GM18519 (cell line): ENCODE measurements around the gene MEGF11.

Source experiments
- ATAC-seq: cut with Tn5 transposase; IDR thresholded peaks from one replicate; pipeline ENCODE4 v1.9.1; 2021; ENCODE audit warnings: mild to moderate bottlenecking, moderate library complexity; ENCODE audit not compliant: unreplicated experiment, low FRiP score

Gene MEGF11

GRCh38 chr15:65963911-65964482, 289.6 kb downstream of the MEGF11 start:
- no peak for ATAC-seq

- no peak for ATAC-seq
These were observed 290.2 kb downstream of the MEGF11 start for GRCh38 chr15:65963358-65963757.

GRCh38 chr15:65962187-65962586, 291.4 kb downstream of the MEGF11 start:
- no peak for ATAC-seq

GRCh38 chr15:65960586-65960985, 293.0 kb downstream of the MEGF11 start:
- ATAC-seq = no peak

GRCh38 chr15:65958835-65959234, 294.7 kb downstream of the MEGF11 start:
- ATAC-seq = no peak

GRCh38 chr15:65957451-65957850, 296.1 kb downstream of the MEGF11 start:
- no peak for ATAC-seq

- ATAC-seq = no peak
These were observed 296.7 kb downstream of the MEGF11 start for GRCh38 chr15:65956899-65957298.

- ATAC-seq = no peak
These were observed 297.2 kb downstream of the MEGF11 start for GRCh38 chr15:65956307-65956706.

GRCh38 chr15:65954289-65954741, 299.2 kb downstream of the MEGF11 start:
- no peak for ATAC-seq

- no peak for ATAC-seq
These were observed 299.9 kb downstream of the MEGF11 start for GRCh38 chr15:65953622-65954021.

- ATAC-seq = no peak
These were observed 301.0 kb downstream of the MEGF11 start for GRCh38 chr15:65952391-65953053.

- no peak for ATAC-seq
These were observed 302.5 kb downstream of the MEGF11 start for GRCh38 chr15:65951007-65951406.

GRCh38 chr15:65949491-65949890, 304.1 kb downstream of the MEGF11 start:
- ATAC-seq = no peak

- ATAC-seq = no peak
These were observed 304.5 kb downstream of the MEGF11 start for GRCh38 chr15:65949011-65949410.

GRCh38 chr15:65948383-65948782, 305.2 kb downstream of the MEGF11 start:
- no peak for ATAC-seq

GRCh38 chr15:65947041-65947440, 306.5 kb downstream of the MEGF11 start:
- no peak for ATAC-seq

- no peak for ATAC-seq
These were observed 307.9 kb downstream of the MEGF11 start for GRCh38 chr15:65945616-65946015.

GRCh38 chr15:65944404-65944803, 309.1 kb downstream of the MEGF11 start:
- no peak for ATAC-seq

- ATAC-seq = no peak
These were observed 311.1 kb downstream of the MEGF11 start for GRCh38 chr15:65942436-65942835.

- ATAC-seq = no peak
These were observed 313.0 kb downstream of the MEGF11 start for GRCh38 chr15:65940618-65940909.

GRCh38 chr15:65939901-65940617, 313.5 kb downstream of the MEGF11 start:
- ATAC-seq = no peak

GRCh38 chr15:65938604-65939003, 314.9 kb downstream of the MEGF11 start:
- no peak for ATAC-seq
